ENCODE measurements around the gene CNPY4. TPM values are rescaled to one million over a fixed set of nuclear protein-coding genes. Genes with fewer than 3 reads are reported as not detected.

The CNPY4 gene
- total RNA-seq, 2 experiments from 2014 or later, result 11.9 to 12.4 TPM

DNA sequence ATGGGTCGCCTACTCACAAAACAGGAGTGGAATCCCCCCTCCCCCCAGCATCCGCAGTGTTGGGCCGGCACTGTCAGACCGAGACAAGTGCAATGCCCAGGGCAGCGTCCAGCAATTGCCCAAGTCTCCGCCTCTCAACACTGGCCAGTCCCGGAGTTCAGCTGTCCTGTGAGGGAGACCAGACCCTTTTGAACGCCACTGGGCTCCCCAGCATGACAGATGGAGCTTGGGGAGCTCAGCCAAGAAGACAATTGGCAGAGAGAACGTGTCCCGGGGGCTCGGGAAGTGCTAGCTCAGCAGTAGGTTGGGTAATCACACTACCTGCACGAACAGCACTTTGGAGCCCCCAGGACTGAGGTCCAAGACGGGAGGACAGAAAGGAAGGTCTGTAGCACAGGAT, 25.9 kb upstream of the CNPY4 start:
- Mint-ChIP-seq H3K36me3 (peaks cover 67% of the 10 kb centered on the region), H3K9me3 (no peaks in the 10 kb centered on the region), H3K4me1 (ENCODE audit: low read depth) (peaks cover 55% of the 10 kb centered on the region), H3K4me3 (no peak overlapping the region), H3K27ac (no peak overlapping the region), H3K27me3 (no peaks in the 10 kb centered on the region)
- DNase-seq, result no peak
- CTCF ChIA-PET, result no interaction called here
- POLR2A ChIA-PET, result no interaction called here
- intact Hi-C loops (cut with micrococcal nuclease), result no loop called here

DNA sequence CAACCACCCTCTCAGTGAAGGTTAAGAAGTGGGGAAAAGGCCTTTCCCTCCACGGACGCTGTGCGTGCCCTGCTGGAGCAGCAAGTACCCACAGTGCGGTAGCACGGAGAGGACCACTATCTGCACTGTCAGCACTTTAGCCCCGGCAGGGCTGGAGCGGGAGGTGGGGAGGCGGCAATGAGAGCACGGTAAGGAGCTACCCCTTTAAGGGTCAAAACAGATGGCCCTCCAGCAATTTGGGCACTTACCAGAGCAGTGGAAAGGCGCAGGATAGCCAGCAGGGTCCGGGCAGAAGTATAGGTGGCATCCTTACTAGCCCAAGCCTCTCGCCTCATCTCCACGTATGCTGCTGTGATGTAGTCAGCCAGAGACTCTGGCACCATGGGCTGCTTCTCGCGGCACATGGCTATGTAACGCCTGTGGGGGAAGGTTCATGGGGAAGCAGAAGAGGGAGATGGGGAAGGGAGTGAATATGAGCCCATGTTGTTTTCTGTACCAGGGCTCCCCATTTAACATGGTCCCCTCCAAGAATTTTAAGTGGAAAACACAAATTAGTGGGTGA, 25.4 kb upstream of the CNPY4 start:
- Mint-ChIP-seq H3K9me3 (no peaks in the 10 kb centered on the region), H3K4me1 (ENCODE audit: low read depth) (peaks cover 59% of the 10 kb centered on the region), H3K4me3 (no peak overlapping the region), H3K27me3 (no peaks in the 10 kb centered on the region), H3K36me3 (peaks cover 71% of the 10 kb centered on the region), H3K27ac (no peak overlapping the region)
- CTCF ChIA-PET, result no interaction called here
- DNase-seq, result no peak
- intact Hi-C loops (cut with micrococcal nuclease), result no loop called here
- POLR2A ChIA-PET, result no interaction called here

GRCh38 chr7:100095289-100095688, 24.1 kb upstream of the CNPY4 start:
- no peaks in the 10 kb centered on the region for H3K27me3 Mint-ChIP-seq
- peaks cover 83% of the 10 kb centered on the region for H3K36me3 Mint-ChIP-seq
- H3K4me3 Mint-ChIP-seq, result no peak overlapping the region
- H3K27ac Mint-ChIP-seq, result no peak overlapping the region
- intact Hi-C loops (cut with micrococcal nuclease), result no loop called here
- no peak for DNase-seq
- POLR2A ChIA-PET, result no interaction called here
- CTCF ChIA-PET, result interaction anchor here (0.6 to 0.8 kb wide), 2 partner anchors 13 to 20 kb away, joined by 3 read pairs; no protein-coding TSS in a partner anchor
- no peaks in the 10 kb centered on the region for H3K9me3 Mint-ChIP-seq
- H3K4me1 Mint-ChIP-seq (ENCODE audit: low read depth), result peaks cover 60% of the 10 kb centered on the region

GRCh38 chr7:100095704-100096103, 23.7 kb upstream of the CNPY4 start:
- H3K36me3 Mint-ChIP-seq, result peaks cover 85% of the 10 kb centered on the region
- intact Hi-C loops (cut with micrococcal nuclease), result no loop called here
- peaks cover 56% of the 10 kb centered on the region for H3K4me1 Mint-ChIP-seq (ENCODE audit: low read depth)
- H3K9me3 Mint-ChIP-seq, result no peaks in the 10 kb centered on the region
- no peaks in the 10 kb centered on the region for H3K27me3 Mint-ChIP-seq
- ChIA-PET CTCF (interaction anchor here (0.6 to 0.8 kb wide), 2 partner anchors 13 to 21 kb away, joined by 3 read pairs; no protein-coding TSS in a partner anchor), POLR2A (no interaction called here)
- DNase-seq, result no peak
- no peak overlapping the region for H3K27ac Mint-ChIP-seq
- no peak overlapping the region for H3K4me3 Mint-ChIP-seq

GRCh38 chr7:100098913-100099312, 20.5 kb upstream of the CNPY4 start:
- ChIA-PET POLR2A (interaction anchor here (0.6 to 1.1 kb wide), 2 partner anchors 8 to 13 kb away, joined by 3 read pairs; no protein-coding TSS in a partner anchor), CTCF (no interaction called here)
- intact Hi-C loops (cut with micrococcal nuclease), result no loop called here
- peak overlapping the region; percentile 59 for H3K4me3 Mint-ChIP-seq
- no peaks in the 10 kb centered on the region for H3K9me3 Mint-ChIP-seq
- peaks cover 50% of the 10 kb centered on the region for H3K4me1 Mint-ChIP-seq (ENCODE audit: low read depth)
- H3K27ac Mint-ChIP-seq, result peak overlapping the region; percentile 95
- H3K27me3 Mint-ChIP-seq, result no peaks in the 10 kb centered on the region
- no peak for DNase-seq
- H3K36me3 Mint-ChIP-seq, result peaks cover 62% of the 10 kb centered on the region

DNA sequence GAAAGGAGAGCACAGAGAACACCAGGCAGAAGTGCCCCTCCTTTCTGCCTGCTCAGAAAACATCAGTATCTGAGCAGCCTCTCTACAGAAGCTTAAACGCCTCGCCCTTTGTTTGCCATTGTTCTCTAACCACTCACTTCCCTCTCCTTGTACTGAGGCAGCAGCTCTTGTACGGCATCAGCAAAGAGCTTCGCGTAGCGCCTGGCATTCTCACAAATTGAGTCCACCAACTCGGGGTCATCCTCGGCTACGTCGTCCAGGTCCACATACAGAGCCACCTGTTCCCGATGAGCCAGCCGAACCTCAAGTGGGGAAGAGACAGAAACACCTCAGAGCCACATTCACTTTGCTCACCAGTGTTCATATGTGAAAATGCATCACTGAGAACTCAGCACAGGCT, 20.0 kb upstream of the CNPY4 start:
- ChIA-PET POLR2A (interaction anchor here (1.1 to 3.5 kb wide), 2 partner anchors 10 to 13 kb away, joined by 3 to 44 read pairs; partner anchors contain the start of gene COPS6), CTCF (interaction anchor here (3.1 kb wide), 1 partner anchor 10 kb away, joined by 11 read pairs; the partner anchor contains the start of gene COPS6)
- H3K27ac Mint-ChIP-seq, result peak overlapping the region; percentile 95
- H3K27me3 Mint-ChIP-seq, result no peaks in the 10 kb centered on the region
- peak overlapping the region; percentile 90 for H3K4me3 Mint-ChIP-seq
- peaks cover 59% of the 10 kb centered on the region for H3K36me3 Mint-ChIP-seq
- no peak for DNase-seq
- peaks cover 50% of the 10 kb centered on the region for H3K4me1 Mint-ChIP-seq (ENCODE audit: low read depth)
- intact Hi-C loops (cut with micrococcal nuclease), result no loop called here
- no peaks in the 10 kb centered on the region for H3K9me3 Mint-ChIP-seq

- CTCF ChIA-PET, result interaction anchor here (0.9 to 3.1 kb wide), 6 partner anchors 11 to 31 kb away, joined by 3 to 21 read pairs (median 6); partner anchors contain the start of gene COPS6
- H3K36me3 Mint-ChIP-seq, result peaks cover 54% of the 10 kb centered on the region
Observed at GRCh38 chr7:100100420-100101015, 18.9 kb upstream of the CNPY4 start.

DNA sequence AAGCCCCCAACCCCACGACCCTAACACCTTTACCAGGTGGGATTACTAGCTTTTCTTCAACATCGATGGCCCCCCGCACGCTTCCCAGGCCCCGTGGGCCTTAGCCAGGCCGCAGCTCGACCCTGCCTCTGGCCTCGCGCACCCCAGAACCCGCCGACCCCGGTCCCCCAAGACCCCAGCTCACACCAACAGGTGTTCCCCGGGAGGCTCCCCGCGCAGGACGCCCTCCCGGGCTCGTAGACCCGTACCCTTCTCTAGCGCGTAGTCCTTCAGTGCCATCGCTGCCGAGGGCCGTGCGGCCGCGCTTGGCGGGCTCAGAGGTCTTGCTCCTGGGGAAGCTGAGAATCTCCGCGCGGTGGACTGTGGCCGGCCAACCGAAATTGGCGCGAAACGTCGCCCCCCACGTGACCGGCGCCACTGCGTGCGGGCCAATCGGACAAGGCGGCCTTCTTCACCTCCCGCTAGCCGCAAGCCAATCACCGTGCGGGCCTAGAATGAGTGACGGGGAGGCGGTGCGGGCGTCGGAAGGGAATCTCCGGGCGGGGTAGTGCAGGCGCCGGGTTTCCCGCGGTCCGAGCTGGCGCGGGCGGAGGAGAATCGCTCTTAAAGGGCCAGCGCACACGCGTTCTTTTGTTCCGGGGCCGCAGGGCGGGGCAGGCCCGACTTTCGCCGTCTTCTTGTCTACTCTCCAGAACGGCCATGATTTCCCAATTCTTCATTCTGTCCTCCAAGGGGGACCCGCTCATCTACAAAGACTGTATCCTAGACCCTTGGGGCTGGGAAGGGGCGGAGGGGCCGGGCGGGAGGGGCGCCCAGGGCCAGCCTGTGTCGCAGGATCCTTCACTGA, 18.2 kb upstream of the CNPY4 start, which contains the start of the genes AP4M1 and MCM7:
TSS of gene AP4M1 (plus strand) at position 628 of the 847 bp plus-strand sequence. CDS start at position 700, 72 bp downstream.
TSS of gene MCM7 (minus strand) at position 382 of the 847 bp plus-strand sequence. CDS start at position 279, 103 bp downstream.
- H3K27ac Mint-ChIP-seq, result peak within 1 kb of the TSS; percentile 95
- no peaks in the 10 kb centered on the region for H3K27me3 Mint-ChIP-seq
- peaks cover 46% of the 10 kb centered on the region for H3K36me3 Mint-ChIP-seq
- peak; percentile 99 for DNase-seq
- ChIA-PET POLR2A (interaction anchor here (0.6 to 3.5 kb wide), 21 partner anchors 9 to 543 kb away, joined by 3 to 44 read pairs (median 5); partner anchors contain the start of genes COPS6, LAMTOR4, MBLAC1 and MEPCE), CTCF (interaction anchor here (1.4 to 3.1 kb wide), 5 partner anchors 11 to 31 kb away, joined by 4 to 21 read pairs (median 8); partner anchors contain the start of gene COPS6)
- H3K9me3 Mint-ChIP-seq, result no peaks in the 10 kb centered on the region
- intact Hi-C loops (cut with micrococcal nuclease), result loop anchor here (1.0 kb wide), 3 partner anchors 18 to 26 kb away; partner anchors contain the start of genes CNPY4, TAF6 and ZNF3
- peaks cover 40% of the 10 kb centered on the region for H3K4me1 Mint-ChIP-seq (ENCODE audit: low read depth)
- peak within 1 kb of the TSS; percentile 90 for H3K4me3 Mint-ChIP-seq

More at GRCh38 chr7:100100420-100101015, 18.9 kb upstream of the CNPY4 start:
- H3K27me3 Mint-ChIP-seq, result no peaks in the 10 kb centered on the region
- POLR2A ChIA-PET, result interaction anchor here (0.9 to 3.5 kb wide), 13 partner anchors 8 to 328 kb away, joined by 3 to 44 read pairs (median 7); partner anchors contain the start of genes COPS6, LAMTOR4, MBLAC1 and MEPCE
- peak overlapping the region; percentile 95 for H3K27ac Mint-ChIP-seq
- intact Hi-C loops (cut with micrococcal nuclease), result loop anchor here (1.0 kb wide), 4 partner anchors 11 to 27 kb away; partner anchors contain the start of genes CNPY4, TAF6 and ZNF3
- H3K4me1 Mint-ChIP-seq (ENCODE audit: low read depth), result peaks cover 44% of the 10 kb centered on the region
- H3K9me3 Mint-ChIP-seq, result no peaks in the 10 kb centered on the region
- peak; percentile 91 for DNase-seq
- H3K4me3 Mint-ChIP-seq, result peak overlapping the region; percentile 90

- Mint-ChIP-seq H3K4me1 (ENCODE audit: low read depth) (peaks cover 29% of the 10 kb centered on the region), H3K27me3 (no peaks in the 10 kb centered on the region), H3K27ac (peak overlapping the region; percentile 13), H3K36me3 (peaks cover 43% of the 10 kb centered on the region), H3K9me3 (no peaks in the 10 kb centered on the region), H3K4me3 (peak overlapping the region; percentile 90)
- POLR2A ChIA-PET, result interaction anchor here (0.6 to 3.5 kb wide), 4 partner anchors 14 to 761 kb away, joined by 3 to 44 read pairs (median 12); partner anchors contain the start of genes COPS6 and MBLAC1
- CTCF ChIA-PET, result interaction anchor here (1.2 to 2.7 kb wide), 2 partner anchors 29 to 114 kb away, joined by 4 to 21 read pairs; no protein-coding TSS in a partner anchor
- no peak for DNase-seq
- intact Hi-C loops (cut with micrococcal nuclease), result no loop called here
Observed at GRCh38 chr7:100102950-100103840, 16.2 kb upstream of the CNPY4 start.

DNA sequence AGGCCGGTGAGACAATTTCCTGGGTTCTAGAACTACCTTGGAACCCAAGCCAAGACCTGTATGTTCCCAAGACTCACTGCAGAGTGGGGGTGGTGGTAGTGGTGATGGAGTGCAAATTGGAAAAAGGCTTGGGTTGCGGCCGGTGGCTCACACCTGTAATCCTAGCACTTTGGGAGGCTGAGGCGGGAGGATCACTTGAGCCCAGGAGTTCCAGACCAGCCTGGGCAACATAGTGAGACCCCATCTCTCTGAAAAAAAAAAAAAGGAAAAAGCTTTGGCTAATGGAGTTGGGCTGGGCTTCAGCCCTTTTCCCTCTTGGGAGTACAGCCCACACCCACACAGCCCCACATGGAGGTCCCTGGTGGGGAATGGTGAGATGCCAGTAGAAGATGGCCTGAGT, 13.9 kb upstream of the CNPY4 start:
- ChIA-PET CTCF (no interaction called here), POLR2A (interaction anchor here (1.1 kb wide), 1 partner anchor 12 kb away, joined by 3 read pairs; no protein-coding TSS in a partner anchor)
- H3K27ac Mint-ChIP-seq, result no peak overlapping the region
- no peak for DNase-seq
- H3K4me3 Mint-ChIP-seq, result no peak overlapping the region
- H3K27me3 Mint-ChIP-seq, result no peaks in the 10 kb centered on the region
- peaks cover 8% of the 10 kb centered on the region for H3K4me1 Mint-ChIP-seq (ENCODE audit: low read depth)
- H3K36me3 Mint-ChIP-seq, result peaks cover 31% of the 10 kb centered on the region
- H3K9me3 Mint-ChIP-seq, result no peaks in the 10 kb centered on the region
- intact Hi-C loops (cut with micrococcal nuclease), result no loop called here

- no peak overlapping the region for H3K27ac Mint-ChIP-seq
- no peaks in the 10 kb centered on the region for H3K9me3 Mint-ChIP-seq
- POLR2A ChIA-PET, result interaction anchor here (1.1 kb wide), 1 partner anchor 11 kb away, joined by 3 read pairs; no protein-coding TSS in a partner anchor
- no peak overlapping the region for H3K4me3 Mint-ChIP-seq
- no peak for DNase-seq
- peaks cover 31% of the 10 kb centered on the region for H3K36me3 Mint-ChIP-seq
- CTCF ChIA-PET, result no interaction called here
- intact Hi-C loops (cut with micrococcal nuclease), result no loop called here
- H3K27me3 Mint-ChIP-seq, result no peaks in the 10 kb centered on the region
- H3K4me1 Mint-ChIP-seq (ENCODE audit: low read depth), result peaks cover 8% of the 10 kb centered on the region
Observed at GRCh38 chr7:100106633-100107032, 12.8 kb upstream of the CNPY4 start.
